Thoracic aorta (tissue), 2 donors: ENCODE measurements around the gene GALNT9. TPM values are rescaled to one million over a fixed set of nuclear protein-coding genes. Genes with fewer than 3 reads are reported as not detected.

Experiments
- ATAC-seq: fragments of 150-250 bp; one replicate; pipeline ENCODE4 v1.8.0; 2017; ENCODE audit warnings: low read depth; ENCODE audit not compliant: insufficient number of reproducible peaks, low FRiP score
- DNase-seq: peaks from one replicate; pipeline ENCODE4 v3.0.0-alpha.2; 2020; ENCODE audit warnings: low spot score
- H3K27ac ChIP-seq, 2 donors: fragments of 200-600 bp; sonication (generic); 1 replicate in 1 of 2; 2 replicates in 1 of 2; pipeline ENCODE4 v1.5.1; 2016; ENCODE audit warnings: mild to moderate bottlenecking in 2 of 2, moderate library complexity in 2 of 2
- H3K27me3 ChIP-seq: fragments of 200-600 bp; sonication (generic); replicated peaks from 2 replicates; pipeline ENCODE4 v1.6.0; 2016; ENCODE audit warnings: mild to moderate bottlenecking; ENCODE audit not compliant: insufficient read depth
- H3K36me3 ChIP-seq: fragments of 200-600 bp; sonication (generic); one replicate; pipeline ENCODE4 v1.5.1; 2016
- H3K4me1 ChIP-seq, 2 donors: fragments of 200-600 bp; sonication (generic); 1 replicate in 1 of 2; 2 replicates in 1 of 2; pipeline versions ENCODE4 v1.5.1 to v1.6.0; 2016; ENCODE audit warnings: low read depth in 2 of 2, mild to moderate bottlenecking in 1 of 2; ENCODE audit not compliant: control insufficient read depth in 1 of 2
- H3K4me3 ChIP-seq: fragments of 200-600 bp; sonication (generic); 2 replicates; pipeline ENCODE4 v1.5.1; 2016; ENCODE audit warnings: mild to moderate bottlenecking
- H3K9me3 ChIP-seq: fragments of 200-600 bp; sonication (generic); 2 replicates; pipeline ENCODE4 v1.5.1; 2016
- CTCF ChIP-seq: fragments of 200-600 bp; sonication (generic); IDR thresholded peaks from one replicate; pipeline ENCODE4 v1.5.1; 2019; ENCODE audit warnings: antibody characterized with exemption
- total RNA-seq, 2 donors: library from RNA; depleted of rRNA; stranded (reverse); fragments of >200 nt; gene quantifications; one replicate each; pipeline versions ENCODE4 v1.1.0 to v1.2.3, GENCODE V29; 2016

The GALNT9 gene
- total RNA-seq, 2 donors from 2014 or later = 1.7 TPM; not detected in 1

DNA sequence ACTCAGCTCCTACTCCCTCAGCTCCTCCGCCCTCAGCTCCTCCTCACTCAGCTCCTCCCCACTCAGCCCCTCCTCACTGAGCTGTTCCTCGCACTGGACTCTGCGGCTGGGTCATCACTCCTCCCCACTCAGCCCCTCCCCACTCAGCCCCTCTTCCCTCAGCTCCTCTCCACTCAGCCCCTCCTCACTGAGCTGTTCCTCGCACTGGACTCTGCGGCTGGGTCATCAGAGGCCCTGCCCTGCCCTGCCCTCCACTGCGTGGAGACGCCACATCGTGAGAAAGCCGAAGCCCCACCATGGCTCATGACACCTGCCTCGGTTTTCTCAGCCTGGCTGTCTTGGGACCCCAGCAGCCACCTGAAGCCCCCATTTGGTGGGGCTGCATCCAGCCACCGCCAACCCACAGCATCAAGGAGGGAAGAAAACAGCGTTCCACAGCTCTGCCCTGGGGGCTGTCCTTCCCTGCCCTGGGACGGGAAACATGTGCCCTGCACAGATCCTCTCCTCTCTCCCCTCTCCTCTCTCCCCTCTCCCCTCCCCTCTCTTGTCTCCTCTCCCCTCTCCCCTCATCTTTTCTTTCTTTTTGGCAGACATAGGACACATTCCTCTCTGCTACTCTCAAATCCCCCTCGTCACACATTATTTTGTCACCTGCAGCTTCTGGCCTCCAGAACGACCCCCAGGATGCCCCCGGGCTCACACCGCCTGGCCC, 167.4 kb downstream of the GALNT9 start:
- Histone ChIP-seq H3K4me1 (peaks cover 13 to 18% of the 10 kb centered on the region in 2 donors), H3K9me3 (no peaks in the 10 kb centered on the region), H3K27ac (peak overlapping the region in 1 of 2 donors; percentile 22), H3K4me3 (peak overlapping the region; percentile 57), H3K27me3 (no peaks in the 10 kb centered on the region), H3K36me3 (no peaks in the 10 kb centered on the region)
- TF ChIP-seq CTCF = no peak
- DNase-seq (no peak), ATAC-seq (no peak)

GRCh38 chr12:132161036-132161781, 168.2 kb downstream of the GALNT9 start:
- H3K27ac ChIP-seq = no peak overlapping the region
- H3K4me3 ChIP-seq = no peak overlapping the region
- no peaks in the 10 kb centered on the region for H3K36me3 ChIP-seq
- no peaks in the 10 kb centered on the region for H3K9me3 ChIP-seq
- peaks cover 13 to 18% of the 10 kb centered on the region in 2 donors for H3K4me1 ChIP-seq
- TF ChIP-seq CTCF = no peak
- no peak for DNase-seq
- ATAC-seq = no peak
- H3K27me3 ChIP-seq = no peaks in the 10 kb centered on the region

DNA sequence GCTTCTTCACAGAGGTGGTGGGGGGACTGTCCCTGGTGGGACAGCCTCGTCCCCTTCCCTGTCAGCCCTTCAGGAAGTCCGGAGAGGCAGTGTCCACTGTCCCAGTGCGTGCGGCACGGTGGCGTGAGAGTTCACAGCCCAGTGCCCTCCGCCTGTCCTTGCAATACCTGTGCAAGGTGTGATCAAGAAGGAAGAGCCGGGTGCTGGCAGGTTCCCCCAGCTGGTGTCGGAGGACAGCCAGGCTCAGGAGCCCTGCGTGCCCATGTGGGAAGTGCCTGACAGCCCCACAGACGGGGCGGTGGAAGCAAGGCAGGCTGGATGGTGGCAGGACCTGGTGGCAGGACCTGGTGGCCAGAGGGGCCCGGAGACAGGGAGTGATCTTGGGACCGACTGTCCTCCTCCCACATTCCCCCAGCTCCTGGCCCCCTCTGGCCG, 168.8 kb downstream of the GALNT9 start:
- no peak for TF ChIP-seq CTCF
- Histone ChIP-seq H3K4me1 (peaks cover 13 to 18% of the 10 kb centered on the region in 2 donors), H3K27me3 (no peaks in the 10 kb centered on the region), H3K36me3 (no peaks in the 10 kb centered on the region), H3K9me3 (no peaks in the 10 kb centered on the region), H3K27ac (no peak overlapping the region), H3K4me3 (no peak overlapping the region)
- ATAC-seq (no peak), DNase-seq (no peak)

- no peaks in the 10 kb centered on the region for H3K27me3 ChIP-seq
- ATAC-seq (no peak), DNase-seq (no peak)
- no peak overlapping the region for H3K27ac ChIP-seq
- H3K36me3 ChIP-seq = no peaks in the 10 kb centered on the region
- H3K4me3 ChIP-seq = no peak overlapping the region
- no peaks in the 10 kb centered on the region for H3K9me3 ChIP-seq
- peaks cover 13 to 18% of the 10 kb centered on the region in 2 donors for H3K4me1 ChIP-seq
- TF ChIP-seq CTCF = no peak
Measured at GRCh38 chr12:132160016-132160415, 169.4 kb downstream of the GALNT9 start.

DNA sequence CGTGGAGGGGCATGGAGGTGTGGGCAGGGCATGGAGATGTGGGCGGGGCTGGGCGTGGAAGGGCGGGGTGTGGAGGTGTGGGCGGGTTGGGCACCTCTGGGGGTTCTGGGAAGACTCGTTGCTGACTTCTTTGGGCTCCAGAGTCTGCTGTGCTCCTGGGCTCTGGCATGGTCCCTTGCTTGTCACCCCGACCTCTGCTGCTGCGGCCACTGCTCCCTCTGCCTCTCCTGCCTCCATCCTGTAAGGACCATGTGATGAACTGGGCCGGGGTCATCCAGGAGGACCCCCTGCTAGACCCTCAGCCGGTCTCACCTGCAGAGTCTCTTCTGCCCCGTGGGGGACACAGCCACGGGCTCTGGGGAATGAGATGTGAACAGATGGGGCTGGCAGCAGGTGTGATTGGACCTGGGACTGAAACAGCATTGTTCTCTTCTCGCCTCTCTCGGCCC, 169.8 kb downstream of the GALNT9 start:
- H3K4me1 ChIP-seq = peaks cover 13 to 18% of the 10 kb centered on the region in 2 donors
- H3K36me3 ChIP-seq = no peaks in the 10 kb centered on the region
- no peak for DNase-seq
- no peak overlapping the region for H3K27ac ChIP-seq
- no peak overlapping the region for H3K4me3 ChIP-seq
- no peaks in the 10 kb centered on the region for H3K9me3 ChIP-seq
- ATAC-seq = no peak
- no peak for TF ChIP-seq CTCF
- no peaks in the 10 kb centered on the region for H3K27me3 ChIP-seq
